Transverse colon (tissue), 4 donors: ENCODE data around the gene EEF1AKMT2.

ENCODE experiments used
- CTCF ChIP-seq, 5 experiments: fragments of 200-600 bp in 3 of 5; fragments of 450-650 bp in 2 of 5; sonication (generic) in 3 of 5; IDR thresholded peaks; 1 replicate in 2 of 5; 2 replicates in 3 of 5; pipeline ENCODE4 v1.5.1; 2016 to 2017; ENCODE audit warnings: antibody characterized with exemption in 5 of 5, inconsistent platforms in 3 of 5, mild to moderate bottlenecking in 2 of 5, moderate library complexity in 1 of 5
- EP300 ChIP-seq: sonication (generic); formaldehyde crosslinking; IDR thresholded peaks from one replicate; pipeline ENCODE4 v1.6.1; 2017; ENCODE audit warnings: antibody characterized with exemption, low read depth
- POLR2A ChIP-seq: fragments of 450-650 bp; IDR thresholded peaks from one replicate; pipeline ENCODE4 v1.6.1; 2016; ENCODE audit warnings: antibody characterized with exemption, mild to moderate bottlenecking, moderate library complexity
- POLR2AphosphoS5 ChIP-seq, 3 donors: sonication (generic); formaldehyde crosslinking; IDR thresholded peaks; one replicate each; pipeline ENCODE4 v1.6.1; 2016; ENCODE audit warnings: antibody characterized with exemption in 3 of 3

GRCh38 chr10:124741922-124742412 is 49.7 kb downstream of the EEF1AKMT2 start:
- TF ChIP-seq CTCF (IDR thresholded peaks at IDR 0.05) (no peak), POLR2AphosphoS5 (IDR thresholded peaks at IDR 0.05) (no peak), POLR2A (no peak), EP300 (no peak)
